ENCODE measurements around the gene LRBA.

The LRBA gene

GRCh38 chr4:150497612-150498011 lies 517.5 kb downstream of the LRBA start:
- DNase-seq (ENCODE audit: low read depth): no peak
- TF ChIP-seq CTCF (IDR thresholded peaks at IDR 0.05; ENCODE audit: low read length, missing control alignments): no peak
- H3K4me3 ChIP-seq (replicated peaks; ENCODE audit: low read depth, low read length): no peak overlapping the region

GRCh38 chr4:150495550-150495949 lies 519.5 kb downstream of the LRBA start:
- DNase-seq (ENCODE audit: low read depth): no peak
- TF ChIP-seq CTCF (IDR thresholded peaks at IDR 0.05; ENCODE audit: low read length, missing control alignments): no peak

GRCh38 chr4:150493851-150494250 lies 521.2 kb downstream of the LRBA start:
- peak; percentile 69 for DNase-seq (ENCODE audit: low read depth)
- no peak overlapping the region for H3K4me3 ChIP-seq (replicated peaks; ENCODE audit: low read depth, low read length)
- no peak for TF ChIP-seq CTCF (IDR thresholded peaks at IDR 0.05; ENCODE audit: low read length, missing control alignments)

More at GRCh38 chr4:150495550-150495949, 519.5 kb downstream of the LRBA start:
- H3K4me3 ChIP-seq (replicated peaks; ENCODE audit: low read depth, low read length): no peak overlapping the region

- no peak for TF ChIP-seq CTCF (IDR thresholded peaks at IDR 0.05; ENCODE audit: low read length, missing control alignments)
- DNase-seq (ENCODE audit: low read depth): no peak
- no peak overlapping the region for H3K4me3 ChIP-seq (replicated peaks; ENCODE audit: low read depth, low read length)
These were observed 523.7 kb downstream of the LRBA start for GRCh38 chr4:150491132-150492049.

- no peak for DNase-seq (ENCODE audit: low read depth)
- H3K4me3 ChIP-seq (replicated peaks; ENCODE audit: low read depth, low read length): no peak overlapping the region
These were observed 532.5 kb downstream of the LRBA start for GRCh38 chr4:150482581-150482980.

GRCh38 chr4:150479657-150480056 lies 535.4 kb downstream of the LRBA start:
- DNase-seq (ENCODE audit: low read depth): no peak
- H3K4me3 ChIP-seq (replicated peaks; ENCODE audit: low read depth, low read length): no peak overlapping the region
- no peak for TF ChIP-seq CTCF (IDR thresholded peaks at IDR 0.05; ENCODE audit: low read length, missing control alignments)

More at GRCh38 chr4:150482581-150482980, 532.5 kb downstream of the LRBA start:
- no peak for TF ChIP-seq CTCF (IDR thresholded peaks at IDR 0.05; ENCODE audit: low read length, missing control alignments)

Measured in fibroblast of pulmonary artery (primary cell).